Lower leg skin (tissue), 4 donors: Measurements from ENCODE around the gene GRID2IP. TPM values are rescaled to one million over a fixed set of nuclear protein-coding genes. Genes with fewer than 3 reads are reported as not detected.
"Not testable (repeated sequence)": the region's sequence is repeated elsewhere in the genome, so short reads cannot be mapped to it uniquely, and the experiment has no call there.

Experiments used
- DNase-seq, 2 donors: peaks; one replicate each; pipeline ENCODE4 v3.0.0-alpha.2; 2019; ENCODE audit warnings: low spot score in 2 of 2
- H3K4me3 ChIP-seq: fragments of 200-600 bp; sonication (generic); 2 replicates; pipeline ENCODE4 v1.5.1; 2017; ENCODE audit warnings: mild to moderate bottlenecking, low read depth; ENCODE audit not compliant: poor library complexity, severe bottlenecking
- CTCF ChIP-seq, 3 donors: fragments of 450-650 bp; IDR thresholded peaks; one replicate each; pipeline ENCODE4 v1.5.1; 2016; ENCODE audit warnings: antibody characterized with exemption in 3 of 3, mild to moderate bottlenecking in 3 of 3, moderate library complexity in 2 of 3
- POLR2A ChIP-seq, 2 donors: fragments of 450-650 bp; IDR thresholded peaks; one replicate each; pipeline ENCODE4 v1.6.1; 2016 to 2017; ENCODE audit warnings: antibody characterized with exemption in 2 of 2, mild to moderate bottlenecking in 1 of 2, moderate library complexity in 1 of 2
- WGBS, 2 donors: methylation state at CpG; one replicate each; pipeline ENCODE4 v1.1.5; 2018; 5-methylcytosine and 5-hydroxymethylcytosine counted together
- intact Hi-C: fragments of 100-400 bp; cut with DNase I; formaldehyde crosslinking; loops from one replicate; pipeline ENCODE4 v1.15.0; 2023; ENCODE audit warnings: low total_unique reads
- total RNA-seq, 4 donors: library from RNA; depleted of rRNA; stranded (reverse); fragments of >200 nt; gene quantifications; one replicate each; pipeline ENCODE4 v1.1.0, GENCODE V29; 2016

GRID2IP gene
- total RNA-seq, 4 donors from 2014 or later, result 0.49 to 2.2 (median 0.64) TPM

- 90 to 92% methylated on average over 9 of the region's 9 CpGs for WGBS, 2 donors
- intact Hi-C loops, result loop anchor here (2.0 kb wide), 1 partner anchor 52 kb away; no protein-coding TSS in a partner anchor
- no peak overlapping the region for H3K4me3 ChIP-seq
- TF ChIP-seq POLR2A (IDR thresholded peaks at IDR 0.05) (no peak), CTCF (IDR thresholded peaks at IDR 0.05) (no peak)
- DNase-seq, result no peak
Observed at GRCh38 chr7:6588566-6588965, 37.3 kb upstream of the GRID2IP start.

- DNase-seq, H3K4me3 ChIP-seq, intact Hi-C loops: not testable (repeated sequence)
- 88 to 94% methylated on average over 8 of the region's 8 CpGs for WGBS, 2 donors
Observed at GRCh38 chr7:6585746-6586432, 34.6 kb upstream of the GRID2IP start.

GRCh38 chr7:6579446-6579845, 28.2 kb upstream of the GRID2IP start:
- 73 to 77% methylated on average over 4 of the region's 4 CpGs for WGBS, 2 donors
- TF ChIP-seq POLR2A (IDR thresholded peaks at IDR 0.05) (no peak), CTCF (IDR thresholded peaks at IDR 0.05) (no peak)
- DNase-seq, result no peak
- no peak overlapping the region for H3K4me3 ChIP-seq
- intact Hi-C loops, result no loop called here

GRCh38 chr7:6578114-6579084, 27.1 kb upstream of the GRID2IP start:
- DNase-seq, result no peak
- 87 to 88% methylated on average over 18 of the region's 18 CpGs for WGBS, 2 donors
- H3K4me3 ChIP-seq, result no peak overlapping the region
- intact Hi-C loops, result no loop called here
- TF ChIP-seq CTCF (IDR thresholded peaks at IDR 0.05), result no peak

GRCh38 chr7:6577369-6578113, 26.3 kb upstream of the GRID2IP start, which contains the start of gene ZDHHC4:
ZDHHC4 (plus strand) TSS chr7:6577454; CDS start chr7:6580562, 3,108 bp downstream.
- DNase-seq, result peak; percentile 72 to 96
- H3K4me3 ChIP-seq, result peak within 1 kb of the TSS; percentile 64
- 16 to 23% methylated on average over 37 to 51 of the region's 51 CpGs for WGBS, 2 donors
- TF ChIP-seq POLR2A (IDR thresholded peaks at IDR 0.05), result peak in 1 of 2 donors; percentile 37
- TF ChIP-seq CTCF (IDR thresholded peaks at IDR 0.05), result no peak
- intact Hi-C loops, result no loop called here

GRCh38 chr7:6576867-6577368, 25.7 kb upstream of the GRID2IP start:
- intact Hi-C loops, DNase-seq: not testable (repeated sequence)
- WGBS, 2 donors, result 15 to 18% methylated on average over 14 of the region's 14 CpGs
- H3K4me3 ChIP-seq, result peak overlapping the region; percentile 64
